Measurements from ENCODE around the gene PTPN9.
A peak's percentile ranks its signal among the peaks of the same experiment; 100 is the strongest.

Gene PTPN9

GRCh38 chr15:75436881-75437280 lies 142.2 kb downstream of the PTPN9 start:
- in situ Hi-C loops (cut with HindIII; ENCODE audit: low pct_unique_long_range_greater_than_20kb, low sequenced_read_pairs) = no loop called here
- TF ChIP-seq JUND (IDR thresholded peaks at IDR 0.05; ENCODE audit: low read depth) = no peak
- no peak for DNase-seq (ENCODE audit: low read depth in 1 of 2, low spot score in 1 of 2)

- in situ Hi-C loops (cut with HindIII; ENCODE audit: low pct_unique_long_range_greater_than_20kb, low sequenced_read_pairs) = no loop called here
- no peak for TF ChIP-seq JUND (IDR thresholded peaks at IDR 0.05; ENCODE audit: low read depth)
- no peak for DNase-seq (ENCODE audit: low read depth in 1 of 2, low spot score in 1 of 2)
These were observed 147.4 kb downstream of the PTPN9 start for GRCh38 chr15:75431682-75432081.

GRCh38 chr15:75431270-75431669 lies 147.8 kb downstream of the PTPN9 start:
- TF ChIP-seq JUND (IDR thresholded peaks at IDR 0.05; ENCODE audit: low read depth) = no peak
- in situ Hi-C loops (cut with HindIII; ENCODE audit: low pct_unique_long_range_greater_than_20kb, low sequenced_read_pairs) = no loop called here
- no peak for DNase-seq (ENCODE audit: low read depth in 1 of 2, low spot score in 1 of 2)

- DNase-seq (ENCODE audit: low read depth in 1 of 2, low spot score in 1 of 2) = no peak
- TF ChIP-seq JUND (IDR thresholded peaks at IDR 0.05; ENCODE audit: low read depth) = no peak
- in situ Hi-C loops (cut with HindIII; ENCODE audit: low pct_unique_long_range_greater_than_20kb, low sequenced_read_pairs) = no loop called here
These were observed 148.9 kb downstream of the PTPN9 start for GRCh38 chr15:75430259-75430658.

- DNase-seq (ENCODE audit: low read depth in 1 of 2, low spot score in 1 of 2) = no peak
- in situ Hi-C loops (cut with HindIII; ENCODE audit: low pct_unique_long_range_greater_than_20kb, low sequenced_read_pairs) = no loop called here
- TF ChIP-seq JUND (IDR thresholded peaks at IDR 0.05; ENCODE audit: low read depth) = no peak
These were observed 151.0 kb downstream of the PTPN9 start for GRCh38 chr15:75428152-75428551.

GRCh38 chr15:75425966-75426500 lies 153.1 kb downstream of the PTPN9 start:
- no peak for DNase-seq (ENCODE audit: low read depth in 1 of 2, low spot score in 1 of 2)
- in situ Hi-C loops (cut with HindIII; ENCODE audit: low pct_unique_long_range_greater_than_20kb, low sequenced_read_pairs) = no loop called here
- no peak for TF ChIP-seq JUND (IDR thresholded peaks at IDR 0.05; ENCODE audit: low read depth)

GRCh38 chr15:75422554-75422953 lies 156.6 kb downstream of the PTPN9 start:
- no peak for DNase-seq (ENCODE audit: low read depth in 1 of 2, low spot score in 1 of 2)

GRCh38 chr15:75420698-75421097 lies 158.4 kb downstream of the PTPN9 start:
- in situ Hi-C loops (cut with HindIII; ENCODE audit: low pct_unique_long_range_greater_than_20kb, low sequenced_read_pairs) = no loop called here
- peak in 1 of 2 experiments; percentile 7 for DNase-seq (ENCODE audit: low read depth in 1 of 2, low spot score in 1 of 2)
- no peak for TF ChIP-seq JUND (IDR thresholded peaks at IDR 0.05; ENCODE audit: low read depth)

More at GRCh38 chr15:75422554-75422953, 156.6 kb downstream of the PTPN9 start:
- TF ChIP-seq JUND (IDR thresholded peaks at IDR 0.05; ENCODE audit: low read depth) = no peak
- in situ Hi-C loops (cut with HindIII; ENCODE audit: low pct_unique_long_range_greater_than_20kb, low sequenced_read_pairs) = no loop called here

DNA sequence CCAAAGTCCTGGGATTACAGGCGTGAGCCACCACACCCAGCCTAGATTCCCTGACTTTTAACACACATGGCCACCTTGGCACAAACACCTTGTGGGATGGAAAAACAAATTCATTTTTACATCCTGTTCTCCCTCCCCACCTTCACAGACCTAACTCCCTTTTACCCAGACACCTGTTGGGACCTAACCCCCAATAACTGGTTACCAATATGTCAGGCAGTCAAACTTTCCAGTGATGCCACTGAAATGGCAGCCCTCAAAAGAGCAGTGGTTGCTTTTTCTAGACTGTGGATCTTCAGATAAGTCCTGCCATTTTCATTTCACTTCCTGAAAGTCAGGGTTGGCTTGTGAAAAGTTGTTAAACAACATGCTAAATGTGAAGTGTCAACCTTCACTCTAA lies 162.5 kb downstream of the PTPN9 start:
- in situ Hi-C loops (cut with HindIII; ENCODE audit: low pct_unique_long_range_greater_than_20kb, low sequenced_read_pairs) = no loop called here
- TF ChIP-seq JUND (IDR thresholded peaks at IDR 0.05; ENCODE audit: low read depth) = no peak

More for the DNA sequence above, 162.5 kb downstream of the PTPN9 start:
- DNase-seq (ENCODE audit: low read depth in 1 of 2, low spot score in 1 of 2) = no peak

Measured in T47D (cell line).